Measurements from ENCODE around the gene CALU. TPM values are rescaled to one million over a fixed set of nuclear protein-coding genes. Genes with fewer than 3 reads are reported as not detected.

The CALU gene
- total and polyA plus RNA-seq, 2 donors (not counting 1 experiment from before 2014, with no cell fraction given) = 5.1 to 11.2 TPM

DNA sequence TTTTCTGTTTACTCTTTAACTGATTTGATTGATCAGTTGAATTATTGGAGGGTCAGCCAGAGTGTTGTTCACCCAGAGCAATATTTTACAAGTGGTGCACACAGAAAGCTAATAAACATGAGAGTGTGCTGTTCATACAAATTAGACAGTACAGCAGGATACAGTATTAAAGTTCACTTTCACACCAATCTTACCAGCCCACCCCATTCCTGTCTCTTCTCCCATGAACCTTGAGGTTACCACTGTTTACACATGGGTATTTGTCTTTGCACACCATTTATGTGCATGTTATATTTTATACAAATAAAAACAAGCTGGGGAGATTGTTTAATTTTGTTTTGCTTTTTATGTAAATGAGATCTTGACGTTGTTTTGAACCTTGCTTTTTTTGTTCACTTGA is 6.5 kb downstream of the CALU start:
- CTCF ChIA-PET = no interaction called here
- intact Hi-C loops (cut with micrococcal nuclease) = no loop called here
- no CpG with 5 or more reads among the region's 1 CpG for WGBS (ENCODE audit: insufficient coverage)

DNA sequence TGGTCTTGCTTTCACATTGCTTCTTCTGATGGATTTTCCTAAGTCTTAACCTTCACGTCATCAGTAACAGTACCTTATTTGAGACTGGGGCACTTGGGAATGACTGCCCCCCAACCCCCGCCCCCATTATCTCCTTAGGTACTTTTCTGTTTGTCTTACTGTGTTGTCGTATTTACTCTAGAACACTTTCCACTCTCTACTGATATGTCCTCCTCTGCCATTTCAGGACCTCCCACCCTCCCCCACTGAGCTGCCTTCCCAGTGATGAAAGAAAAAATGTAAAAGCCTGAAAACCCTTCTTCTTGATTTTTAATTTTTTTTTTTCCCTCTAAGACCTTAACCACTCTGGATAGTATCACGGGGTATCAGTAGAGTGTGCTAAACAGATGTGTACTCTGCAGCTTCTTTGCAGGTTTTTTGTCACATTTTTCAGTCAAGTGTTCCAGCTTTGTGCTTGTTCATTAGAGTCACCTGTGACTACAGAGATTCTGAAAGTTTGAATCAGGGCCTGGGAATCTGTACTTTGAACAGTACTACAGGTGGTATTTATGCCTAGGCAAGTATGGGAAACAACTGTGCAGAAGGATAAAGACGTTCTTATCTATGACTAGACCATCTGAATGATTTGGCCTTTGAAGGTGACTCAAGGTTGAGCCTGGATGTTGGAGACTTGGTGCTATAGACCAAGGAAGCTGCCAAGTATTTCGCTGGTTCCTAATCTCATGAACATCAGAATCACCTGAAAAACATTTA is 8.3 kb downstream of the CALU start:
- intact Hi-C loops (cut with micrococcal nuclease) = no loop called here
- 100% methylated on average over 4 of the region's 6 CpGs for WGBS (ENCODE audit: insufficient coverage)

More for the DNA sequence above, 6.5 kb downstream of the CALU start:
- peaks cover 74% of the 10 kb centered on the region for H3K79me2 ChIP-seq (ENCODE audit: control insufficient read depth, insufficient read depth, low read length)
- H3K27ac ChIP-seq (ENCODE audit: low read length in 2 of 2) = no peak overlapping the region
- TF ChIP-seq, protein P1, sequence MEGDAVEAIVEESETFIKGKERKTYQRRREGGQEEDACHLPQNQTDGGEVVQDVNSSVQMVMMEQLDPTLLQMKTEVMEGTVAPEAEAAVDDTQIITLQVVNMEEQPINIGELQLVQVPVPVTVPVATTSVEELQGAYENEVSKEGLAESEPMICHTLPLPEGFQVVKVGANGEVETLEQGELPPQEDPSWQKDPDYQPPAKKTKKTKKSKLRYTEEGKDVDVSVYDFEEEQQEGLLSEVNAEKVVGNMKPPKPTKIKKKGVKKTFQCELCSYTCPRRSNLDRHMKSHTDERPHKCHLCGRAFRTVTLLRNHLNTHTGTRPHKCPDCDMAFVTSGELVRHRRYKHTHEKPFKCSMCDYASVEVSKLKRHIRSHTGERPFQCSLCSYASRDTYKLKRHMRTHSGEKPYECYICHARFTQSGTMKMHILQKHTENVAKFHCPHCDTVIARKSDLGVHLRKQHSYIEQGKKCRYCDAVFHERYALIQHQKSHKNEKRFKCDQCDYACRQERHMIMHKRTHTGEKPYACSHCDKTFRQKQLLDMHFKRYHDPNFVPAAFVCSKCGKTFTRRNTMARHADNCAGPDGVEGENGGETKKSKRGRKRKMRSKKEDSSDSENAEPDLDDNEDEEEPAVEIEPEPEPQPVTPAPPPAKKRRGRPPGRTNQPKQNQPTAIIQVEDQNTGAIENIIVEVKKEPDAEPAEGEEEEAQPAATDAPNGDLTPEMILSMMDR (IDR thresholded peaks at IDR 0.05) = no peak
- TF ChIP-seq EZH2 (IDR thresholded peaks at IDR 0.05; ENCODE audit: borderline replicate concordance, insufficient read depth, low read depth, low read length, poor library complexity, severe bottlenecking) = no peak
- ATAC-seq (ENCODE audit: low read depth) (no peak), DNase-seq (no peak)
- H3K4me2 ChIP-seq (replicated peaks; ENCODE audit: low read depth, low read length, poor library complexity, severe bottlenecking) = no peak overlapping the region
- H3K9me3 ChIP-seq (ENCODE audit: control extremely low read depth in 1 of 3, control insufficient read depth in 2 of 3, insufficient read depth in 1 of 3, low read length in 2 of 3) = no peaks in the 10 kb centered on the region
- no peak overlapping the region for H3K9ac ChIP-seq (ENCODE audit: low read length)
- H4K20me1 ChIP-seq (ENCODE audit: control insufficient read depth, insufficient read depth, low read length, poor library complexity, severe bottlenecking) = peaks cover 43% of the 10 kb centered on the region
- no peaks in the 10 kb centered on the region for H3K9me3 Mint-ChIP-seq (ENCODE audit: insufficient read depth)
- no peaks in the 10 kb centered on the region for H3K27me3 Mint-ChIP-seq
- H3K36me3 ChIP-seq (replicated peaks in 1 of 2; ENCODE audit: control extremely low read depth in 1 of 2, control insufficient read depth in 1 of 2, extremely low read depth in 1 of 2, insufficient read depth in 2 of 2, low read length in 1 of 2) = peaks cover 4 to 21% of the 10 kb centered on the region in 2 experiments
- H2AFZ ChIP-seq (ENCODE audit: insufficient read depth, low read depth, low read length, poor library complexity, severe bottlenecking) = no peak overlapping the region
- H3K4me3 ChIP-seq (ENCODE audit: control extremely low read depth in 1 of 5, extremely low read depth in 1 of 5, insufficient read depth in 1 of 5, low read depth in 2 of 5, low read length in 4 of 5) = no peak overlapping the region
- no peaks in the 10 kb centered on the region for H3K27me3 ChIP-seq (replicated peaks in 1 of 4; ENCODE audit: control extremely low read depth in 1 of 4, control insufficient read depth in 3 of 4, insufficient read depth in 4 of 4, low read length in 3 of 4)
- no peak overlapping the region for H3K27ac Mint-ChIP-seq
- peaks cover 15% of the 10 kb centered on the region for H3K4me1 Mint-ChIP-seq
- peaks cover 0 to 3% of the 10 kb centered on the region in 2 donors for H3K4me1 ChIP-seq (ENCODE audit: control insufficient read depth in 2 of 2, insufficient read depth in 2 of 2, low read length in 2 of 2)
- no peak overlapping the region for H3K4me3 Mint-ChIP-seq
- POLR2A ChIA-PET = no interaction called here

More for the DNA sequence above, 8.3 kb downstream of the CALU start:
- DNase-seq = no peak
- no peaks in the 10 kb centered on the region for H3K9me3 ChIP-seq (ENCODE audit: control extremely low read depth in 1 of 3, control insufficient read depth in 2 of 3, insufficient read depth in 1 of 3, low read length in 2 of 3)
- Mint-ChIP-seq H3K9me3 (ENCODE audit: insufficient read depth) (no peaks in the 10 kb centered on the region), H3K27me3 (no peaks in the 10 kb centered on the region), H3K4me1 (peaks cover 4% of the 10 kb centered on the region), H3K4me3 (no peak overlapping the region), H3K27ac (no peak overlapping the region)
- peaks cover 37% of the 10 kb centered on the region for H4K20me1 ChIP-seq (ENCODE audit: control insufficient read depth, insufficient read depth, low read length, poor library complexity, severe bottlenecking)
- no peak for ATAC-seq (ENCODE audit: low read depth)
- H3K4me3 ChIP-seq (ENCODE audit: control extremely low read depth in 1 of 5, extremely low read depth in 1 of 5, insufficient read depth in 1 of 5, low read depth in 2 of 5, low read length in 4 of 5) = no peak overlapping the region
- H3K36me3 ChIP-seq (replicated peaks in 1 of 2; ENCODE audit: control extremely low read depth in 1 of 2, control insufficient read depth in 1 of 2, extremely low read depth in 1 of 2, insufficient read depth in 2 of 2, low read length in 1 of 2) = peaks cover 7 to 26% of the 10 kb centered on the region in 2 experiments
- H3K4me1 ChIP-seq (ENCODE audit: control insufficient read depth in 2 of 2, insufficient read depth in 2 of 2, low read length in 2 of 2) = no peaks in the 10 kb centered on the region
- no peak overlapping the region for H3K4me2 ChIP-seq (replicated peaks; ENCODE audit: low read depth, low read length, poor library complexity, severe bottlenecking)
- TF ChIP-seq, protein P1 (IDR thresholded peaks at IDR 0.05) = no peak
- TF ChIP-seq EZH2 (IDR thresholded peaks at IDR 0.05; ENCODE audit: borderline replicate concordance, insufficient read depth, low read depth, low read length, poor library complexity, severe bottlenecking) = no peak
- CTCF ChIA-PET = no interaction called here
- H3K79me2 ChIP-seq (ENCODE audit: control insufficient read depth, insufficient read depth, low read length) = peaks cover 57% of the 10 kb centered on the region
- H3K27ac ChIP-seq (ENCODE audit: low read length in 2 of 2) = no peak overlapping the region
- no peaks in the 10 kb centered on the region for H3K27me3 ChIP-seq (replicated peaks in 1 of 4; ENCODE audit: control extremely low read depth in 1 of 4, control insufficient read depth in 3 of 4, insufficient read depth in 4 of 4, low read length in 3 of 4)
- POLR2A ChIA-PET = interaction anchor here (0.7 kb wide), 1 partner anchor 1448 kb away, joined by 7 read pairs; no protein-coding TSS in a partner anchor
- no peak overlapping the region for H2AFZ ChIP-seq (ENCODE audit: insufficient read depth, low read depth, low read length, poor library complexity, severe bottlenecking)
- no peak overlapping the region for H3K9ac ChIP-seq (ENCODE audit: low read length)

Data from B cell (primary cell).